ENCODE data around the gene KRT17. TPM values are rescaled to one million over a fixed set of nuclear protein-coding genes. Genes with fewer than 3 reads are reported as not detected.

The KRT17 gene
- total and polyA plus RNA-seq, 12 donors = 0.07 TPM; not detected in 11

DNA sequence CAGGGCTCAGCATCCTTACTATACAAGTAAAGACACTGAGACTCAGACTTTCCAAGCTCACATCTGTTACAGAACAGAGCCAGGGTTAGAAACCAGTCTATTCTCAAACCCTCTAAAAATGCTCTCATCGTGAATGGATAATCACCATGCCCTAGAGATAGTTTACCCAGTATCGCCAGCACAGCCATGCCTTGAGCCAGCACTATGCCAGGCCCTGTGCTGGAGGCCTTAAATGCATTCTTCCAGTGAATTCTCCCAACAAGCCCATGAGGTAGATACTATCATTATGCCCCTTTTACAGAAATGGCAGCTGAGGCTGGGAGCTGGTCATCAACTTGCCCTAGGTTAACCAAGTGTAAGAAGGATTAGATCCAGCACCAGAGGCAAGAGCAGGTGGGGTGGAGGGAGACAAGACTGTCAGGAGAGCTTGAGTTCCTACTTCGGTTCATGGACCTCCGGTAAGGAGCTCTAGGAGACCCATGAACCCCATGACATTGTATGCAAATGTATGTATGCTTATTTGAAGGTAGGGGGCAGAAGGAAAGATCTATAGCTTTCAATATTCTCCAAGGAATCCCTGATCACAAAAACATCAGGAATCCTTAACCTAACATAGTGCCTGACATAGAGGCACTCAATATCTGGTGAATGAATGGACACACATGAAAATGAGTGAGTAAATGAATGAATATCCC lies 42.9 kb downstream of the KRT17 start:
- TF ChIP-seq, protein P1, sequence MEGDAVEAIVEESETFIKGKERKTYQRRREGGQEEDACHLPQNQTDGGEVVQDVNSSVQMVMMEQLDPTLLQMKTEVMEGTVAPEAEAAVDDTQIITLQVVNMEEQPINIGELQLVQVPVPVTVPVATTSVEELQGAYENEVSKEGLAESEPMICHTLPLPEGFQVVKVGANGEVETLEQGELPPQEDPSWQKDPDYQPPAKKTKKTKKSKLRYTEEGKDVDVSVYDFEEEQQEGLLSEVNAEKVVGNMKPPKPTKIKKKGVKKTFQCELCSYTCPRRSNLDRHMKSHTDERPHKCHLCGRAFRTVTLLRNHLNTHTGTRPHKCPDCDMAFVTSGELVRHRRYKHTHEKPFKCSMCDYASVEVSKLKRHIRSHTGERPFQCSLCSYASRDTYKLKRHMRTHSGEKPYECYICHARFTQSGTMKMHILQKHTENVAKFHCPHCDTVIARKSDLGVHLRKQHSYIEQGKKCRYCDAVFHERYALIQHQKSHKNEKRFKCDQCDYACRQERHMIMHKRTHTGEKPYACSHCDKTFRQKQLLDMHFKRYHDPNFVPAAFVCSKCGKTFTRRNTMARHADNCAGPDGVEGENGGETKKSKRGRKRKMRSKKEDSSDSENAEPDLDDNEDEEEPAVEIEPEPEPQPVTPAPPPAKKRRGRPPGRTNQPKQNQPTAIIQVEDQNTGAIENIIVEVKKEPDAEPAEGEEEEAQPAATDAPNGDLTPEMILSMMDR (IDR thresholded peaks at IDR 0.05) = no peak
- intact Hi-C loops (cut with DNase I) = loop anchor here in 3 of 10 donors (2.0 to 10.0 kb wide), 2 partner anchors 63 to 67 kb away; no protein-coding TSS in a partner anchor
- ATAC-seq = no peak
- WGBS, 2 donors = 90 to 92% methylated on average over 4 of the region's 4 CpGs
- Histone ChIP-seq H3K36me3 (no peaks in the 10 kb centered on the region), H3K27ac (no peak overlapping the region), H3K4me1 (no peaks in the 10 kb centered on the region), H3K9me3 (no peaks in the 10 kb centered on the region), H3K4me3 (no peak overlapping the region), H3K27me3 (peaks cover 0 to 41% (median 24%) of the 10 kb centered on the region in 7 donors)
- DNase-seq = no peak

DNA sequence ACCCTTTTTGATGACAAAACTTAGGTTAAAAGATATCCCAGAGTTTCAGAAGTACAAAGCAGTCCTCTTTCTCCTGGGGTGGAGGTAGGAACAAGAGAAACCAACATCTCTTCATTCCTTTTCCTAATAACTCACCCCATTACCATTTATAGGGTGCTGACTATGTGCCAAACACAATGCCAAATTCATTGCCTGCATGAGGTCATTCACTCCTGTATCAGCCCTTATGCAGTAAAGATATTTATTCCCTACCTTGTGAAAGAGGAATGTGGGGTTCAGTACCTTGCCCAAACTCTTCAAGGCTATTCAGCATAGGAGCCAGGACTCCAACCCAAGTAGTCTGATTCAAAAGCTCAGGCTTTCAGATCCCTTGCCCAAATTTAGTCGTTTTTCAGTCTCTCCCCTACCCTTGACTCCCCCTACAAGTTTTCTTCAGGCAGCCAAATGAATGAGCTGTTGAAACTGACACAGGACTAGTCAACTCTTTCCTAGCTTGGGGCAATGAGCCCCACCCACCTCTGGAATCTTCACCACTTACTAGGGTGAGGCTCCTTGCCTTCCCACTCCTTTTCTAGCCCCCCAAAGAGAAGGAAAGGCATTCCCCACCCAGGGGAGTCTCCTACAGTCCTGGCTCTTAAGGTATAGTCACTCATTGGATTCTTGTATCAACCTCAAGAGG lies 43.5 kb downstream of the KRT17 start:
- DNase-seq (no peak), ATAC-seq (no peak)
- Histone ChIP-seq H3K27ac (no peak overlapping the region), H3K36me3 (no peaks in the 10 kb centered on the region), H3K27me3 (peaks cover 0 to 47% (median 29%) of the 10 kb centered on the region in 7 donors), H3K9me3 (no peaks in the 10 kb centered on the region), H3K4me1 (no peaks in the 10 kb centered on the region), H3K4me3 (no peak overlapping the region)
- intact Hi-C loops (cut with DNase I) = loop anchor here in 2 of 10 donors (10.0 kb wide), 1 partner anchor 64 kb away; no protein-coding TSS in a partner anchor
- 36 to 40% methylated on average over 1 of the region's 1 CpG for WGBS, 2 donors
- TF ChIP-seq, protein P1 (IDR thresholded peaks at IDR 0.05) = no peak

DNA sequence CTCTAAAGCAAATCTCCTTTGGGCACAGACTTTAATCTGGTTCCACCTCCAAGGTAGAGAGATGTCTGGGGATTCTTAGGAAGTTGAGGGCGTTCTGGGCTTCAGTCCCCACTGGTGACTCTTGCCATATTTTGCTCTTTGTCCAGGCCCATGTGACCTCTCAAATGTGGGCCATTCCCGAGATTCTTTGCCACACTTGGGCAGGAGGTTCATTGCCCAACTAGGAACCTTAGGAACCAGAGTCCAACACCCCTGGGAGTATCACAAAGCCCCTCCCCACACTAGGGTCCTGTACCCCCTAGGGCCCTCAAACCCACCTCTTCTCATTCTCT lies 44.2 kb downstream of the KRT17 start:
- Histone ChIP-seq H3K9me3 (no peaks in the 10 kb centered on the region), H3K27ac (no peak overlapping the region), H3K27me3 (peaks cover 0 to 52% (median 34%) of the 10 kb centered on the region in 7 donors), H3K4me3 (no peak overlapping the region), H3K4me1 (no peaks in the 10 kb centered on the region), H3K36me3 (no peaks in the 10 kb centered on the region)
- ATAC-seq (no peak), DNase-seq (no peak)
- WGBS, 2 donors = 72 to 84% methylated on average over 2 of the region's 2 CpGs
- TF ChIP-seq, protein P1 (IDR thresholded peaks at IDR 0.05) = no peak
- intact Hi-C loops (cut with DNase I) = loop anchor here in 2 of 10 donors (10.0 kb wide), 1 partner anchor 65 kb away; no protein-coding TSS in a partner anchor

DNA sequence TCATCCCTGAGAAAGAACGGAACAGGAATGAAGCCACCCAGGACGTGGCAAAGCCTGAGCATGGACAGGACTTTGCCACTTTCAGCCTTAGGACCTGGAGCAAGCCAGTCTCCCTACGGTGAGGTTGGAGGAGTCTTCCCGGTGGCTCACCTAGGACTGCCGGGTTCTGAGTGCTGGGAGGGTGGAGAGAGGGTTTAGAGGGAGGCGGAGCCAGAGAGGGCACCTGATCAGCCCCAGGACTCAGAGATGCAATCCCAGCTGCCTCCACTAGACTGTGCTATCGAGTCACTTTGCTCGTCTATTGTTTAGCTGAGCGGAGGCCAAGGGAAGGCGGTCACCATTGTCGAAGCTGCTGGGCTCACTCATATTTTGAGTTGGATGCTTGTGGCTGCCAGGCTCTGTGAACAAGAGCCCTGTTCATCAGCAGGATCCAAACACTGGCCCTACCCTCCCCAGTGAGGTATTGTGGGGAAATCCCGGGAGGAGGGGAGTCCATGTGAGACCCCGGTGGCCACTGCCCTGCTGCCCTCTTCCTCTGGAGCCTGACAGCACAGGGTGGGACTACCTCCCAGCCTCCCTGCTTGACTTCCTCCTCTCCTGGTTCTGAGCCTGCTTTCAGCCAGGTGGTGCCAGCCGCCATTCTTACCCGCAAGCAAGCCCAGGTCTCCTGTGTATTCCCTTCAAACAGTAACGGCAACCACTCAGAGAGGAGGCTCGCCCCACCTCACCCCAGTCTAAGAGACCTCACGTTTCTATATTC lies 44.7 kb downstream of the KRT17 start:
- TF ChIP-seq, protein P1 (IDR thresholded peaks at IDR 0.05) = peak; percentile 42 to 84 (median 73)
- Histone ChIP-seq H3K27ac (no peak overlapping the region), H3K27me3 (peaks cover 0 to 55% (median 37%) of the 10 kb centered on the region in 7 donors), H3K4me3 (no peak overlapping the region), H3K9me3 (no peaks in the 10 kb centered on the region), H3K4me1 (no peaks in the 10 kb centered on the region), H3K36me3 (no peaks in the 10 kb centered on the region)
- intact Hi-C loops (cut with DNase I) = loop anchor here in 4 of 10 donors (1.0 to 10.0 kb wide), 2 partner anchors 65 to 69 kb away; no protein-coding TSS in a partner anchor
- ATAC-seq = peak; percentile 67 to 93 (median 88)
- DNase-seq = peak; percentile 50 to 80
- WGBS, 2 donors = 40% methylated on average over 18 of the region's 18 CpGs

All from heart right ventricle (tissue), 16 donors.